SK-N-SH (cell line): Measurements from ENCODE around the gene HIGD2B. TPM values are rescaled to one million over a fixed set of nuclear protein-coding genes. Genes with fewer than 3 reads are reported as not detected.
"Not testable (repeated sequence)": the region's sequence is repeated elsewhere in the genome, so short reads cannot be mapped to it uniquely, and the experiment has no call there.

ENCODE experiments used
- CTCF ChIA-PET: fragments of 300-600, 350-600 bp; formaldehyde crosslinking; extraction: SDS; loops from one replicate; lab custom pipeline; 2021; lab: Yijun Ruan, JAX
- POLR2A ChIA-PET: fragments of 350-600 bp; sonication (Branson Sonifier 250); formaldehyde crosslinking; extraction: SDS; loops from one replicate; lab custom pipeline; 2020; ENCODE audit warnings: antibody characterized with exemption, inconsistent platforms; lab: Yijun Ruan, JAX
- DNase-seq: peaks from one replicate; pipeline ENCODE4 v3.0.0; 2012
- H2AFZ ChIP-seq: fragments of 200-600 bp; sonication (generic); 2 replicates; pipeline ENCODE4 v1.8.1; 2016; ENCODE audit warnings: antibody characterized with exemption, mild to moderate bottlenecking, low read depth
- H3F3A ChIP-seq: fragments of 200-600 bp; sonication (generic); replicated peaks from 2 replicates; pipeline ENCODE3; 2016; ENCODE audit warnings: antibody characterized with exemption, mild to moderate bottlenecking; ENCODE audit not compliant: insufficient read depth
- H3K27ac ChIP-seq, 2 experiments: fragments of 200-500 bp in 1 of 2; fragments of 200-600 bp in 1 of 2; sonication (Bioruptor generic) in 1 of 2; sonication (generic), shearing (Covaris generic) in 1 of 2; 2 replicates each; pipeline versions ENCODE4 v1.5.1 to v1.6.1; 2014 to 2016; ENCODE audit warnings: low read depth in 2 of 2, inconsistent platforms in 1 of 2, low read length in 1 of 2, mild to moderate bottlenecking in 1 of 2, mixed read lengths in 1 of 2
- H3K27me3 ChIP-seq: fragments of 200-600 bp; sonication (generic), shearing (Covaris generic); 2 replicates; pipeline ENCODE4 v1.6.1; 2016; ENCODE audit warnings: mixed run types; ENCODE audit not compliant: insufficient read depth
- H3K36me3 ChIP-seq, 2 experiments: fragments of 200-500 bp in 1 of 2; fragments of 200-600 bp in 1 of 2; sonication (Bioruptor generic) in 1 of 2; sonication (generic) in 1 of 2; replicated peaks in 1 of 2; 2 replicates each; pipeline versions ENCODE3 to v1.5.1; 2014 to 2016; ENCODE audit warnings: low read length in 1 of 2, mild to moderate bottlenecking in 1 of 2; ENCODE audit not compliant: insufficient read depth in 2 of 2, control insufficient read depth in 1 of 2
- H3K4me1 ChIP-seq, 2 experiments: fragments of 200-500 bp in 1 of 2; fragments of 200-600 bp in 1 of 2; sonication (Bioruptor generic) in 1 of 2; sonication (generic), shearing (Covaris generic) in 1 of 2; 2 replicates each; pipeline versions ENCODE4 v1.5.1 to v1.6.1; 2014 to 2016; ENCODE audit warnings: low read depth in 1 of 2, low read length in 1 of 2, mixed run types in 1 of 2; ENCODE audit not compliant: insufficient read depth in 2 of 2, control insufficient read depth in 1 of 2
- H3K4me2 ChIP-seq: fragments of 200-600 bp; sonication (generic), shearing (Covaris generic); 2 replicates; pipeline ENCODE4 v1.6.1; 2017; ENCODE audit warnings: mixed run types
- H3K4me3 ChIP-seq, 2 experiments: fragments of 200-500 bp in 1 of 2; fragments of 200-600 bp in 1 of 2; sonication (Bioruptor generic) in 1 of 2; sonication (generic), shearing (Covaris generic) in 1 of 2; 2 replicates each; pipeline versions ENCODE4 v1.5.1 to v1.8.1; 2014 to 2016; ENCODE audit warnings: low read depth in 2 of 2, inconsistent platforms in 1 of 2, low read length in 1 of 2, mild to moderate bottlenecking in 1 of 2, mixed read lengths in 1 of 2, moderate library complexity in 1 of 2
- H3K79me2 ChIP-seq: fragments of 200-600 bp; sonication (generic); 2 replicates; pipeline ENCODE4 v1.8.1; 2017; ENCODE audit warnings: mild to moderate bottlenecking; ENCODE audit not compliant: insufficient read depth
- H3K9ac ChIP-seq: fragments of 200-600 bp; sonication (generic); 2 replicates; pipeline ENCODE4 v1.6.1; 2017; ENCODE audit warnings: mixed run types
- H3K9me2 ChIP-seq: fragments of 200-600 bp; sonication (generic); 2 replicates; pipeline ENCODE4 v1.6.1; 2017; ENCODE audit warnings: mixed run types
- H3K9me3 ChIP-seq: fragments of 200-600 bp; sonication (generic); 2 replicates; pipeline ENCODE4 v1.6.1; 2017; ENCODE audit warnings: mixed run types, mild to moderate bottlenecking, moderate library complexity
- H4K20me1 ChIP-seq: fragments of 200-600 bp; sonication (generic); 2 replicates; pipeline ENCODE4 v1.6.1; 2017; ENCODE audit warnings: mild to moderate bottlenecking, mixed run types; ENCODE audit not compliant: insufficient read depth
- WGBS: methylation state at CpG from one replicate; pipeline ENCODE4 v1.1.6; 2017; ENCODE audit warnings: low lambda C conversion rate; 5-methylcytosine and 5-hydroxymethylcytosine counted together
- polyA plus RNA-seq, 3 experiments: library from polyadenylated mRNA; depleted of rRNA; stranded (reverse); fragments of >200 nt; gene quantifications; 2 replicates each; pipeline ENCODE4 v1.2.3, GENCODE V29; 2012

Gene HIGD2B
- polyA plus RNA-seq, 1 of the 3 experiments (the other 2 are of a cell fraction) = not detected

- H3K9me2 ChIP-seq, H3K4me1 ChIP-seq, H3K4me3 ChIP-seq, H3K27me3 ChIP-seq, POLR2A ChIA-PET, H3K9me3 ChIP-seq, H3K27ac ChIP-seq, H4K20me1 ChIP-seq, H3K4me2 ChIP-seq, H3K79me2 ChIP-seq, H3F3A ChIP-seq, H3K9ac ChIP-seq, CTCF ChIA-PET, H3K36me3 ChIP-seq, DNase-seq, H2AFZ ChIP-seq: not testable (repeated sequence)
- no CpG with 5 or more reads among the region's 3 CpGs for WGBS
Observed at GRCh38 chr15:72656014-72656413, 30.0 kb downstream of the HIGD2B start.

- H3K27me3 ChIP-seq, H4K20me1 ChIP-seq, H3K9ac ChIP-seq, POLR2A ChIA-PET, CTCF ChIA-PET, H3K36me3 ChIP-seq, H3K27ac ChIP-seq, H3K4me1 ChIP-seq, H2AFZ ChIP-seq, DNase-seq, H3K9me3 ChIP-seq, H3K9me2 ChIP-seq, H3K4me2 ChIP-seq, H3K79me2 ChIP-seq, H3K4me3 ChIP-seq, H3F3A ChIP-seq: not testable (repeated sequence)
- no CpG with 5 or more reads among the region's 7 CpGs for WGBS
Observed at GRCh38 chr15:72654397-72654796, 31.6 kb downstream of the HIGD2B start, which contains the start of gene GOLGA6B. TSS of gene GOLGA6B (plus strand) at chr15:72654697. CDS start at chr15:72654738, 41 bp downstream.

DNA sequence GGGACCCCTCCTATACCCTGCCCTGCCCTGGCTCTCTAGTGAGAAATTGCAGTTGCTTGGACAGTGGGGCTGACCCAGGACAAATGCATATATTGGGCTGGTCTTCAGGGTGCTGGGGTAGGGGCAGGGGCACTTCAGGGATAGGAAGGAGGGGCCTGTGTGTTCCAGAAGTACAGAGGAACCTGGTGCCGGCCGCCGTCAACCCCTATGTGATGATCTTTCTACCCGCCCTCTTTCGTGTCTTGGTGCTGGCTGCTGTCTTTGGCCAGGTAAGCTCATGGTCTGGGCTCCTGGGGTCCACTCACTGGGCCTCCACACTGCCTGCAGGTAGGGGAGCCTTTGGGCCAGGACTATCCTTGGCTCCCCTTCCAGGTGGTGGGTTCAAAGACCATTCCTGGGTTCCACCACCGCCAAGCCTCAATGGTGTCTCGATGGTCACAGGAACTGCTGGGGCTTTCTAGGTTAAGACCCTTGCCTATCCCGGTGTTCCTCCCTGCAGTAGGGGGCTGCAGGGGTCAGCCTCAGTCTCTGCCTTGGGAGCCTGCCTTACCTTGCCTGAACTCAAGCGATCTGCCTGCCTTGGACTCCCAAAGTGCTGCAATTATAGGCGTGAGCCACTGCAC, 37.2 kb downstream of the HIGD2B start:
- H3K9me3 ChIP-seq, H2AFZ ChIP-seq, H3K4me3 ChIP-seq, H3K27ac ChIP-seq, H3K36me3 ChIP-seq, H3K79me2 ChIP-seq, DNase-seq, H3K9ac ChIP-seq, H3K4me2 ChIP-seq, H3K4me1 ChIP-seq, POLR2A ChIA-PET, CTCF ChIA-PET, H3K27me3 ChIP-seq, H3K9me2 ChIP-seq, H3F3A ChIP-seq, H4K20me1 ChIP-seq: not testable (repeated sequence)
- 63% methylated on average over 6 of the region's 10 CpGs for WGBS

- H4K20me1 ChIP-seq, H3K27me3 ChIP-seq, CTCF ChIA-PET, H3F3A ChIP-seq, POLR2A ChIA-PET, H3K4me2 ChIP-seq, H3K4me1 ChIP-seq, H3K36me3 ChIP-seq, H3K9me3 ChIP-seq, H2AFZ ChIP-seq, H3K79me2 ChIP-seq, DNase-seq, H3K9me2 ChIP-seq, H3K27ac ChIP-seq, H3K4me3 ChIP-seq, H3K9ac ChIP-seq: not testable (repeated sequence)
- no CpG with 5 or more reads among the region's 2 CpGs for WGBS
Observed at GRCh38 chr15:72642271-72642670, 43.7 kb downstream of the HIGD2B start.

DNA sequence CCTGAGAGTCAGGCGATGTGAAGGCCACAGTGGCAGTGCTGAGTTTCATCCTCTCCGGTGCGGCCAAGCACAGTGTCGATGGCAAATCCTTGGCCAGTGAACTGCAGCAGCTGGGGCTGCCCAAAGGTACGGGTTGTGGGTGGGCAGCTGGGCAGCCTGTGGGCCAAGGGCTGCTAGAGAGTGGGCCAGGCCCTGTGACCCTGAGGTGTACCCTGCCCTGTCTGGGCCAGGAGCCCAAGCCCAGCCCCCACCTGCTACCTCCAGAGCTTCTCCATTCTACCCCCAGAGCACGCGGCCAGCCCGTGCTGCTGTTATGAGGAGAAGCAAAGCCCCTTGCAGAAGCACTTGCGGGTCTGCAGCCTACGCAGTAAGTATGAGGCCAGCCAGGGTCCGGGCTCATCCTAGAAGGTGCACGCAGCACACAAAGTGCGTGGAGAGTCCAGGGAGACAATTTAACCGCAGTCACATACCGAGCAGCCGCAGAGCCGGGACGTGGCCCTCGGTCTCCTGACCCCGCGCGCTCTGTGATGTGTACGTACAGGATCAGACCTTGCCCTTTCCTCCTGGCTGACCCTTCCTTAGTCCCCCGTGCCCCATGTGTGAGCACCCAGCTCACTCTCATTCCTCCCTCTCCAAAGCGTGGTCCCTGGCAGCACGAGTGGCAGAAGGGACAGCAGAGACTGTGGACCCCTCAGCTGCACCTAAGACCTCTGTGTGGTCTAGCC, 46.1 kb downstream of the HIGD2B start:
- H3K27ac ChIP-seq, H3K36me3 ChIP-seq, H3K9me3 ChIP-seq, H3K4me3 ChIP-seq, H2AFZ ChIP-seq, DNase-seq, H3K4me1 ChIP-seq, H3K27me3 ChIP-seq, POLR2A ChIA-PET, H3K9ac ChIP-seq, CTCF ChIA-PET, H3K4me2 ChIP-seq, H3K79me2 ChIP-seq, H3F3A ChIP-seq, H4K20me1 ChIP-seq, H3K9me2 ChIP-seq: not testable (repeated sequence)
- WGBS = no CpG with 5 or more reads among the region's 26 CpGs
